ENCODE results near the gene NPAS3. TPM values are rescaled to one million over a fixed set of nuclear protein-coding genes. Genes with fewer than 3 reads are reported as not detected.

The NPAS3 gene
- total RNA-seq, 2 donors from 2014 or later: 1.1 to 1.8 TPM

- intact Hi-C loops (cut with DNase I): no loop called here
- no peaks in the 10 kb centered on the region for H3K4me1 ChIP-seq (replicated peaks)
- WGBS: 36% methylated on average over 3 of the region's 3 CpGs
- H3K4me3 ChIP-seq: no peak overlapping the region
- no peaks in the 10 kb centered on the region for H3K36me3 ChIP-seq
- no peaks in the 10 kb centered on the region for H3K9me3 ChIP-seq
- no peak for TF ChIP-seq CTCF (IDR thresholded peaks at IDR 0.05)
- TF ChIP-seq POLR2AphosphoS5 (IDR thresholded peaks at IDR 0.05): no peak
- no peak for TF ChIP-seq POLR2A (IDR thresholded peaks at IDR 0.05)
- H3K27me3 ChIP-seq (replicated peaks; ENCODE audit: insufficient read depth): no peaks in the 10 kb centered on the region
- H3K27ac ChIP-seq: no peak overlapping the region
- DNase-seq (ENCODE audit: low spot score): no peak
Measured at GRCh38 chr14:33254342-33254741, 315.7 kb downstream of the NPAS3 start.

GRCh38 chr14:33254861-33255395, 316.2 kb downstream of the NPAS3 start:
- Histone ChIP-seq H3K4me1 (replicated peaks) (no peaks in the 10 kb centered on the region), H3K27ac (no peak overlapping the region), H3K36me3 (no peaks in the 10 kb centered on the region), H3K9me3 (no peaks in the 10 kb centered on the region), H3K27me3 (replicated peaks; ENCODE audit: insufficient read depth) (no peaks in the 10 kb centered on the region), H3K4me3 (no peak overlapping the region)
- 24% methylated on average over 1 of the region's 1 CpG for WGBS
- no peak for DNase-seq (ENCODE audit: low spot score)
- TF ChIP-seq POLR2A (IDR thresholded peaks at IDR 0.05): no peak
- TF ChIP-seq POLR2AphosphoS5 (IDR thresholded peaks at IDR 0.05): no peak
- no peak for TF ChIP-seq CTCF (IDR thresholded peaks at IDR 0.05)
- intact Hi-C loops (cut with DNase I): no loop called here

GRCh38 chr14:33257796-33258195, 319.1 kb downstream of the NPAS3 start:
- intact Hi-C loops (cut with DNase I): no loop called here
- no peaks in the 10 kb centered on the region for H3K27me3 ChIP-seq (replicated peaks; ENCODE audit: insufficient read depth)
- H3K4me3 ChIP-seq: no peak overlapping the region
- no peak overlapping the region for H3K27ac ChIP-seq
- H3K36me3 ChIP-seq: no peaks in the 10 kb centered on the region
- TF ChIP-seq CTCF (IDR thresholded peaks at IDR 0.05) (no peak), POLR2AphosphoS5 (IDR thresholded peaks at IDR 0.05) (no peak), POLR2A (IDR thresholded peaks at IDR 0.05) (no peak)
- H3K9me3 ChIP-seq: no peaks in the 10 kb centered on the region
- 54% methylated on average over 2 of the region's 2 CpGs for WGBS
- no peaks in the 10 kb centered on the region for H3K4me1 ChIP-seq (replicated peaks)
- DNase-seq (ENCODE audit: low spot score): no peak

GRCh38 chr14:33259764-33260163, 321.1 kb downstream of the NPAS3 start:
- Histone ChIP-seq H3K4me3 (no peak overlapping the region), H3K27me3 (replicated peaks; ENCODE audit: insufficient read depth) (no peaks in the 10 kb centered on the region), H3K27ac (no peak overlapping the region), H3K4me1 (replicated peaks) (no peaks in the 10 kb centered on the region), H3K36me3 (no peaks in the 10 kb centered on the region), H3K9me3 (no peaks in the 10 kb centered on the region)
- DNase-seq (ENCODE audit: low spot score): no peak
- TF ChIP-seq CTCF (IDR thresholded peaks at IDR 0.05) (no peak), POLR2AphosphoS5 (IDR thresholded peaks at IDR 0.05) (no peak), POLR2A (IDR thresholded peaks at IDR 0.05) (no peak)
- WGBS: 74% methylated on average over 6 of the region's 6 CpGs
- intact Hi-C loops (cut with DNase I): no loop called here

- no peaks in the 10 kb centered on the region for H3K9me3 ChIP-seq
- 87% methylated on average over 2 of the region's 2 CpGs for WGBS
- DNase-seq (ENCODE audit: low spot score): no peak
- no peak overlapping the region for H3K4me3 ChIP-seq
- H3K36me3 ChIP-seq: no peaks in the 10 kb centered on the region
- H3K27me3 ChIP-seq (replicated peaks; ENCODE audit: insufficient read depth): no peaks in the 10 kb centered on the region
- H3K4me1 ChIP-seq (replicated peaks): no peaks in the 10 kb centered on the region
- TF ChIP-seq CTCF (IDR thresholded peaks at IDR 0.05) (no peak), POLR2A (IDR thresholded peaks at IDR 0.05) (no peak), POLR2AphosphoS5 (IDR thresholded peaks at IDR 0.05) (no peak)
- no peak overlapping the region for H3K27ac ChIP-seq
- intact Hi-C loops (cut with DNase I): no loop called here
Measured at GRCh38 chr14:33271216-33271615, 332.5 kb downstream of the NPAS3 start.
